NCI-H748 treated with DMSO at 0.1 percent for 48 hours (cell line): ENCODE results near the gene COQ9.
"Not testable (repeated sequence)": the region's sequence is repeated elsewhere in the genome, so short reads cannot be mapped to it uniquely, and the experiment has no call there.

Source experiments
- DNase-seq: peaks from one replicate; lab custom pipeline; 2025; lab: John Stamatoyannopoulos, UW

Gene COQ9

GRCh38 chr16:57485916-57486857 lies 38.9 kb downstream of the COQ9 start, which contains the start of gene DOK4:
Gene DOK4, minus strand, starts transcription at chr16:57486493. Its CDS starts 6,986 bp downstream, at chr16:57479507.
- peak; percentile 4 for DNase-seq

GRCh38 chr16:57486858-57487834 lies 39.9 kb downstream of the COQ9 start:
- DNase-seq, result no peak

GRCh38 chr16:57489229-57489628 lies 42.0 kb downstream of the COQ9 start:
- no peak for DNase-seq

GRCh38 chr16:57493767-57494166 lies 46.5 kb downstream of the COQ9 start:
- DNase-seq, result no peak

GRCh38 chr16:57497121-57497520 lies 49.8 kb downstream of the COQ9 start:
- DNase-seq, result no peak

GRCh38 chr16:57498031-57498430 lies 50.8 kb downstream of the COQ9 start:
- no peak for DNase-seq

- DNase-seq, result not testable (repeated sequence)
Observed at GRCh38 chr16:57499941-57500340, 52.7 kb downstream of the COQ9 start.

- DNase-seq, result no peak
Observed at GRCh38 chr16:57500578-57501111, 53.4 kb downstream of the COQ9 start.

- DNase-seq, result no peak
Observed at GRCh38 chr16:57501492-57501891, 54.2 kb downstream of the COQ9 start.

- peak; percentile 30 for DNase-seq
Observed at GRCh38 chr16:57502048-57502775, 54.9 kb downstream of the COQ9 start.

GRCh38 chr16:57503366-57503765 lies 56.1 kb downstream of the COQ9 start:
- no peak for DNase-seq

GRCh38 chr16:57504001-57504400 lies 56.7 kb downstream of the COQ9 start:
- DNase-seq, result no peak

GRCh38 chr16:57504491-57504890 lies 57.2 kb downstream of the COQ9 start:
- no peak for DNase-seq

- no peak for DNase-seq
Observed at GRCh38 chr16:57505169-57505568, 57.9 kb downstream of the COQ9 start.

- no peak for DNase-seq
Observed at GRCh38 chr16:57507136-57508034, 60.1 kb downstream of the COQ9 start.

GRCh38 chr16:57508035-57508425 lies 60.8 kb downstream of the COQ9 start:
- no peak for DNase-seq

GRCh38 chr16:57509231-57509923 lies 62.1 kb downstream of the COQ9 start:
- no peak for DNase-seq

- DNase-seq, result no peak
Observed at GRCh38 chr16:57510016-57510871, 63.0 kb downstream of the COQ9 start.
